Activated naive CD8-positive, alpha-beta T cell treated with anti-CD3 and anti-CD28 coated beads, Interleukin-2, amount 50 U/mL, for 24 hours (primary cell): Measurements from ENCODE around the gene LRGUK.

Experiments used
- ATAC-seq: fragments of 150-1000 bp; cut with Tn5 transposase; one replicate; pipeline ENCODE4 v1.10.0; 2021
- DNase-seq: peaks from one replicate; pipeline ENCODE4 v3.0.0; 2021
- H3K27ac Mint-ChIP-seq: one replicate; pipeline ENCODE4 v1.8.0; 2021; ENCODE audit warnings: mild to moderate bottlenecking, mixed read lengths
- H3K27me3 Mint-ChIP-seq: one replicate; pipeline ENCODE4 v1.8.0; 2021; ENCODE audit warnings: mixed read lengths
- H3K36me3 Mint-ChIP-seq: one replicate; pipeline ENCODE4 v1.8.0; 2021; ENCODE audit warnings: low read depth, mixed read lengths
- H3K4me1 Mint-ChIP-seq: one replicate; pipeline ENCODE4 v1.8.0; 2021; ENCODE audit warnings: mixed read lengths
- H3K4me3 Mint-ChIP-seq: one replicate; pipeline ENCODE4 v1.8.0; 2021; ENCODE audit warnings: mild to moderate bottlenecking, moderate library complexity, mixed read lengths
- H3K9me3 Mint-ChIP-seq: one replicate; pipeline ENCODE4 v1.8.0; 2021; ENCODE audit warnings: mixed read lengths

The LRGUK gene

GRCh38 chr7:134154581-134155130 lies 27.5 kb downstream of the LRGUK start:
- no peaks in the 10 kb centered on the region for H3K36me3 Mint-ChIP-seq
- ATAC-seq: no peak
- H3K4me3 Mint-ChIP-seq: no peak overlapping the region
- H3K27me3 Mint-ChIP-seq: peaks cover 15% of the 10 kb centered on the region
- H3K4me1 Mint-ChIP-seq: no peaks in the 10 kb centered on the region
- DNase-seq: no peak
- no peaks in the 10 kb centered on the region for H3K9me3 Mint-ChIP-seq
- no peak overlapping the region for H3K27ac Mint-ChIP-seq

- no peaks in the 10 kb centered on the region for H3K9me3 Mint-ChIP-seq
- H3K36me3 Mint-ChIP-seq: no peaks in the 10 kb centered on the region
- no peak for DNase-seq
- no peak overlapping the region for H3K4me3 Mint-ChIP-seq
- no peaks in the 10 kb centered on the region for H3K4me1 Mint-ChIP-seq
- no peak overlapping the region for H3K27ac Mint-ChIP-seq
- no peak for ATAC-seq
- H3K27me3 Mint-ChIP-seq: peaks cover 15% of the 10 kb centered on the region
Measured at GRCh38 chr7:134155206-134155605, 28.1 kb downstream of the LRGUK start.

- Mint-ChIP-seq H3K36me3 (no peaks in the 10 kb centered on the region), H3K9me3 (no peaks in the 10 kb centered on the region), H3K4me1 (no peaks in the 10 kb centered on the region), H3K27me3 (peaks cover 15% of the 10 kb centered on the region), H3K4me3 (no peak overlapping the region), H3K27ac (no peak overlapping the region)
- no peak for ATAC-seq
- no peak for DNase-seq
Measured at GRCh38 chr7:134155871-134156270, 28.7 kb downstream of the LRGUK start.

GRCh38 chr7:134165252-134165651 lies 38.1 kb downstream of the LRGUK start:
- Mint-ChIP-seq H3K27me3 (peaks cover 2% of the 10 kb centered on the region), H3K9me3 (no peaks in the 10 kb centered on the region), H3K27ac (no peak overlapping the region), H3K4me1 (no peaks in the 10 kb centered on the region), H3K36me3 (no peaks in the 10 kb centered on the region), H3K4me3 (no peak overlapping the region)
- ATAC-seq (no peak), DNase-seq (no peak)

GRCh38 chr7:134167250-134167649 lies 40.1 kb downstream of the LRGUK start:
- no peak overlapping the region for H3K27ac Mint-ChIP-seq
- H3K36me3 Mint-ChIP-seq: no peaks in the 10 kb centered on the region
- ATAC-seq: no peak
- H3K4me3 Mint-ChIP-seq: no peak overlapping the region
- DNase-seq: no peak
- no peaks in the 10 kb centered on the region for H3K4me1 Mint-ChIP-seq
- peaks cover 2% of the 10 kb centered on the region for H3K27me3 Mint-ChIP-seq
- H3K9me3 Mint-ChIP-seq: no peaks in the 10 kb centered on the region

DNA sequence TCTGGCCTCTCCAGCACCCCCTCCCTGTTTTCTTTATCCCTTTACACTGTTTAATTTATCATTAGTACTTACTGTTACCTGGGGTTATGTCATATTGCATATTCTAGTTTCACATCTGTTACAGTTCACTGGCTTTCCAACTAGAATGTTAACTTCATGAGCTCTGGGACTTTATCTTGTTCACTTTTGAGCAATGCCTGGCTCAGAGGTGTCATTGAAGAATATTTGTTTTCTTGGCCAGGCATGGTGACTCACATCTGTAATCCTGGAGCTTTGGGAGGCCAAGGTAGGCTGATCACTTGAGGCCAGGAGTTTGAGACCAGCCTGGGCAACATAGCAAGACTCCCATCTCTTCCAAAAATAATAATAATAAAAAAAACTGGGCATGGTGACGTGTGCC lies 40.7 kb downstream of the LRGUK start:
- DNase-seq (no peak), ATAC-seq (no peak)
- H3K36me3 Mint-ChIP-seq: no peaks in the 10 kb centered on the region
- no peaks in the 10 kb centered on the region for H3K9me3 Mint-ChIP-seq
- no peaks in the 10 kb centered on the region for H3K4me1 Mint-ChIP-seq
- no peak overlapping the region for H3K4me3 Mint-ChIP-seq
- H3K27me3 Mint-ChIP-seq: peaks cover 2% of the 10 kb centered on the region
- H3K27ac Mint-ChIP-seq: no peak overlapping the region

DNA sequence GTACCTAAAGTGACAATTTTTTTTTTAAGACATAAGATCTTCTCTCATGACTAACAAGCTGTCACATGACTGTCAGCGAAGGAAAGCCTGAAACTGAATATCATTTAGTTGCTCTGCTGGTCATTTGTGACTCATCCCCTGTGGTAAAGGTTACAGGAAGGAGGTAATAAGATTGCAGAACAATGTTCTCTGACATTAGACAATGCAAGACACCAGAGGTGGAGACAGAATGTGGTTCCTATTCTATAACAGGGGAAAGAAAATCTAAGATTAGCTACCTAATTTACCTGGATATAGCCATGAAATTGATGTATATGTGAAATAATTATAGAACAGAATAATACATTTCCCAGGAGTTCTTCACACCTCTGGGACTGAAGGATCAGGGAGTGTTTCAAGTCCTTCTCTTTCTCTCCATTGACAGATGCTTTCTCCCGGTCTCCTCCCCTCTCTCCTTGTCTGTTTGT lies 47.7 kb downstream of the LRGUK start:
- DNase-seq: no peak
- peak; percentile 96 for ATAC-seq
- Mint-ChIP-seq H3K4me3 (no peak overlapping the region), H3K27me3 (peaks cover 4% of the 10 kb centered on the region), H3K9me3 (no peaks in the 10 kb centered on the region), H3K27ac (no peak overlapping the region), H3K36me3 (no peaks in the 10 kb centered on the region), H3K4me1 (peaks cover 9% of the 10 kb centered on the region)

GRCh38 chr7:134175334-134176036 lies 48.3 kb downstream of the LRGUK start:
- ATAC-seq (no peak), DNase-seq (no peak)
- no peak overlapping the region for H3K27ac Mint-ChIP-seq
- no peaks in the 10 kb centered on the region for H3K36me3 Mint-ChIP-seq
- H3K4me3 Mint-ChIP-seq: no peak overlapping the region
- H3K27me3 Mint-ChIP-seq: peaks cover 4% of the 10 kb centered on the region
- H3K4me1 Mint-ChIP-seq: peaks cover 9% of the 10 kb centered on the region
- H3K9me3 Mint-ChIP-seq: no peaks in the 10 kb centered on the region

DNA sequence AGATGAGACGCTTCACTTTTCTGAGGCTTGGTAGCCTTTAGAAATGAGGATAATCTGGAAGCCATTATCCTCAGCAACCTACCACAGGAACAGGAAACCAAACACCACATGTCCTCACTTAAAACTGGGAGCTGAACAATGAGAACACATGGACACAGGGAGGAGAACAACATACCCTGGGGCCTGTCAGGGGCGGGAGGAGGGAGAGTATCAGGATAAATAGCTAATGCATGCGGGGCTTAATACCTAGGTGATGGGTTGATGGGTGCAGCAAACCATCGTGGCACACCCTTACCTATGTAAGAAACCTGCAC lies 48.9 kb downstream of the LRGUK start:
- no peak for ATAC-seq
- Mint-ChIP-seq H3K4me1 (peaks cover 9% of the 10 kb centered on the region), H3K36me3 (no peaks in the 10 kb centered on the region), H3K9me3 (no peaks in the 10 kb centered on the region), H3K27me3 (peaks cover 4% of the 10 kb centered on the region), H3K27ac (no peak overlapping the region), H3K4me3 (no peak overlapping the region)
- DNase-seq: no peak

DNA sequence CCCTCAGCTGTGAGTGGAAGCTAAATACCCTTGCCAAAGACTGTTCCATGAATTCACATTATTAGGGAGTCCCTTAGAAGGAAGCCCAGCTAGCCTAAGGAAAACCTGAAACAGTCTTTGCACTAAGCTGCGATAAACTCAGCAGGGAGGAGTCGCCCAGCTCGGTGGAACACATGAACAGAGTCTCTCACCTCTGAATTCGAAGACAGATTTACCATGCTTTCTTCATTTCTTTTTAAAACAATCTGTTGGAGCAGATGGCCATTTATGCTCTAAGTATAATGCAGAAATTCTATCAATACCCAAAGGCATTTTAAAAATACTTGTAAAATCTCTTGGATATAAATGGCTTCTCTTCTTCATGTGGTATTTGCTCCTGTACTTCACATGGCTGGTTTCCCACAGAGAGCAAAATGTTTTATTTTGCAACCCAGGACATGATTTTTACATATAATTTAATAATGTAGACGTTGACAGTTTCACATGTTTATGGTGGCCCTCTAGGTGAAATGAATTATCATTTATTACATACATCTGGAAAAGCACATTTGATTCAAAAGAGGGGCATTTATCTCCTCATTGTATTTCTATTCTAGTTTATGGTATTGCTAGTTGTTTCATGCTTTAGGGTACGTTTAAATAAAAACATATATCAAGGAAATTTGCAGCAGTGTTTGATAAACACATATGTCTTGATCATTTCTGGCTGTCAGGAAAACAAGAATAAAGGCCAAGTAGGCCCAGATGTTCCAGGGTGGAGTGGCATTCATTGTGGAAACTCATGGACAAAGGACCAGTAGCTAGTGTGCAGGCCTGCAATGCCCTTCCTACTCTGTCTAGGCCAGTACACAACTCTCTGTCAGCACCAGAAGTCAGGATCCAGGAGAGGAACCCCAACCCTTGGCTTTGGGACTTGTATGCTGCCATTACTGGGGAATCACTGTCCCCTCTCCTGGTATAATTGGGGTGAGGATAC lies 52.2 kb downstream of the LRGUK start:
- Mint-ChIP-seq H3K4me1 (peaks cover 9% of the 10 kb centered on the region), H3K36me3 (no peaks in the 10 kb centered on the region), H3K9me3 (no peaks in the 10 kb centered on the region), H3K27ac (no peak overlapping the region), H3K27me3 (peaks cover 4% of the 10 kb centered on the region), H3K4me3 (no peak overlapping the region)
- DNase-seq (no peak), ATAC-seq (no peak)

GRCh38 chr7:134180376-134180775 lies 53.2 kb downstream of the LRGUK start:
- Mint-ChIP-seq H3K4me3 (no peak overlapping the region), H3K27ac (no peak overlapping the region), H3K4me1 (no peaks in the 10 kb centered on the region), H3K36me3 (no peaks in the 10 kb centered on the region), H3K27me3 (peaks cover 4% of the 10 kb centered on the region), H3K9me3 (no peaks in the 10 kb centered on the region)
- no peak for DNase-seq
- no peak for ATAC-seq

- H3K4me1 Mint-ChIP-seq: no peaks in the 10 kb centered on the region
- H3K36me3 Mint-ChIP-seq: no peaks in the 10 kb centered on the region
- H3K27ac Mint-ChIP-seq: no peak overlapping the region
- no peak overlapping the region for H3K4me3 Mint-ChIP-seq
- H3K9me3 Mint-ChIP-seq: no peaks in the 10 kb centered on the region
- ATAC-seq (no peak), DNase-seq (no peak)
- no peaks in the 10 kb centered on the region for H3K27me3 Mint-ChIP-seq
Measured at GRCh38 chr7:134182078-134182477, 54.9 kb downstream of the LRGUK start.

DNA sequence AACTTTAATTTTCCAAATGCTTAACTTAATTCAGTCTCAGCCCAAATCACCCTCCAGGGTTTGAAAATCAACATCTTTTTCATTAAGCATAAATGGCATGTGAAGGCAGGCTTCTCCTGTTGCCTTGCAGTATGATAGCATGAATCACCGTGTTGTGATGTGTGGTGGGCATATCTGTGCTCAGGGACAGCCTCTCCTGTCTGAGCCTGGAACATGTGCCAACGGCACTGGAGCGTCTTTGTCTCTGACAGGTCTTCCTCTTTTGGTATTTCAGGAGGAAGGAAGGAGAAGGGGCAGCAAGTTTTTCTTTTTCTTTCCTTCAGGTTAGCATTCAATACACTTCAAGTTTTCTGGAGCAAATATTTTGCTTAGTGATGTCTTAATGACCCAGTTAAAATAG lies 57.6 kb downstream of the LRGUK start:
- H3K27me3 Mint-ChIP-seq: peaks cover 7% of the 10 kb centered on the region
- H3K4me1 Mint-ChIP-seq: no peaks in the 10 kb centered on the region
- no peaks in the 10 kb centered on the region for H3K36me3 Mint-ChIP-seq
- H3K27ac Mint-ChIP-seq: no peak overlapping the region
- H3K4me3 Mint-ChIP-seq: no peak overlapping the region
- DNase-seq (no peak), ATAC-seq (no peak)
- no peaks in the 10 kb centered on the region for H3K9me3 Mint-ChIP-seq

GRCh38 chr7:134186027-134186426 lies 58.9 kb downstream of the LRGUK start:
- no peaks in the 10 kb centered on the region for H3K36me3 Mint-ChIP-seq
- no peak for DNase-seq
- ATAC-seq: no peak

DNA sequence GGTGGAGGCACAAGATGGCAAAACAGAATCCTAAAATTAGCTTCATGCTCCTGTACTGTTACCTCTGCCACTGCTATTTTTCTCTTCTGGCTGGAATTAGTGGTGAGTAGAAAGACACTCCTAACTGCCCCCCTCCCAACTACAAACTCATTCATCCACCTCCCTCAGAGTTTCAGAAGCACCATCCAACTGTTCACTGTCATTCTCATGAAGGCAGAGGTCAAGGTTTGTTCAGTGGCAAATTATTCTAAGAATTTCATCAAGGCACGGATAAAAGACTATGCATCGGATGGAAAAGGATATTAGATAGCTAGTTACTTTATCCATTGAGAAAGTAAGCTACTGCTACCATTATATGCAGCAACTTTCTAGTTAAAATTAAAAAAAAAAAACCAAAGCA lies 59.7 kb downstream of the LRGUK start:
- Mint-ChIP-seq H3K4me1 (no peaks in the 10 kb centered on the region), H3K4me3 (no peak overlapping the region), H3K36me3 (no peaks in the 10 kb centered on the region), H3K9me3 (no peaks in the 10 kb centered on the region), H3K27me3 (peaks cover 7% of the 10 kb centered on the region), H3K27ac (no peak overlapping the region)
- DNase-seq: no peak
- ATAC-seq: no peak

More at GRCh38 chr7:134186027-134186426, 58.9 kb downstream of the LRGUK start:
- Mint-ChIP-seq H3K27me3 (peaks cover 7% of the 10 kb centered on the region), H3K9me3 (no peaks in the 10 kb centered on the region), H3K4me3 (no peak overlapping the region), H3K27ac (no peak overlapping the region), H3K4me1 (no peaks in the 10 kb centered on the region)
